HG03342 (cell line): Measurements from ENCODE around the gene RBM38.

ENCODE experiments used
- ATAC-seq: cut with Tn5 transposase; IDR thresholded peaks from one replicate; pipeline ENCODE4 v1.9.1; 2021; ENCODE audit warnings: mild to moderate bottlenecking, moderate library complexity; ENCODE audit not compliant: unreplicated experiment

The RBM38 gene

GRCh38 chr20:57389695-57390603, 1.2 kb upstream of the RBM38 start:
- ATAC-seq, result no peak

- ATAC-seq, result peak; percentile 2
These were observed 474 bp downstream of the RBM38 start for GRCh38 chr20:57391439-57392301.

GRCh38 chr20:57392512-57393271, 1.5 kb downstream of the RBM38 start:
- ATAC-seq, result no peak

- ATAC-seq, result no peak
These were observed 2.3 kb downstream of the RBM38 start for GRCh38 chr20:57393321-57394120.

- ATAC-seq, result no peak
These were observed 3.2 kb downstream of the RBM38 start for GRCh38 chr20:57394121-57395082.

- ATAC-seq, result no peak
These were observed 4.1 kb downstream of the RBM38 start for GRCh38 chr20:57395111-57395966.

GRCh38 chr20:57396212-57396983, 5.2 kb downstream of the RBM38 start:
- ATAC-seq, result no peak

- no peak for ATAC-seq
These were observed 5.9 kb downstream of the RBM38 start for GRCh38 chr20:57396984-57397692.

GRCh38 chr20:57397693-57398108, 6.5 kb downstream of the RBM38 start:
- ATAC-seq, result no peak

GRCh38 chr20:57398231-57398821, 7.1 kb downstream of the RBM38 start:
- ATAC-seq, result peak; percentile 54

GRCh38 chr20:57398901-57399535, 7.8 kb downstream of the RBM38 start:
- ATAC-seq, result no peak

GRCh38 chr20:57399587-57400155, 8.5 kb downstream of the RBM38 start:
- no peak for ATAC-seq

- no peak for ATAC-seq
These were observed 9.1 kb downstream of the RBM38 start for GRCh38 chr20:57400231-57400701.

GRCh38 chr20:57400821-57401564, 9.8 kb downstream of the RBM38 start:
- ATAC-seq, result peak; percentile 33

- no peak for ATAC-seq
These were observed 10.3 kb downstream of the RBM38 start for GRCh38 chr20:57401565-57401918.
